K562 (cell line): ENCODE data around the gene NTRK2. TPM values are rescaled to one million over a fixed set of nuclear protein-coding genes. Genes with fewer than 3 reads are reported as not detected.

ENCODE experiments used
- ATAC-seq: fragments of 200-7000 bp; cut with Tn5 transposase; 3 replicates; pipeline ENCODE4 v1.9.1; 2020; ENCODE audit warnings: moderate library complexity
- BruUV-seq: library from RNA; stranded (reverse); fragments of 400-500 nt; replicated peaks from 2 replicates; lab custom pipeline; 2021; lab: Mats Ljungman, UMichigan
- CTCF ChIA-PET: fragments of 300-600 bp; formaldehyde crosslinking; extraction: SDS; loops from one replicate; lab custom pipeline; 2021; ENCODE audit warnings: low intra/inter-chr PET ratio; lab: Yijun Ruan, JAX
- POLR2A ChIA-PET: fragments of 300-600, 350-650 bp; sonication (Branson Sonifier 250); formaldehyde crosslinking; extraction: SDS; loops from one replicate; lab custom pipeline; 2021; ENCODE audit warnings: antibody characterized with exemption, inconsistent platforms; lab: Yijun Ruan, JAX
- DNase-seq, 4 experiments: peaks; one replicate each; pipeline versions ENCODE4 v3.0.0 to v3.0.0-alpha.2; 2011 to 2018; ENCODE audit warnings: low spot score in 3 of 4, mixed read lengths in 3 of 4; ENCODE audit errors: extremely low read depth in 1 of 4
- FAIRE-seq: peaks from 2 replicates; lab custom pipeline; 2011; peaks lifted over from hg19 to GRCh38; lab: Jason Lieb, UNC
- H2AFZ ChIP-seq: 2 replicates; pipeline ENCODE4 v1.6.0; 2011; ENCODE audit warnings: low read depth, low read length, control low read depth, inconsistent platforms
- H3K27ac ChIP-seq: fragments of 200-600 bp; 3 replicates; pipeline ENCODE4 v1.8.0; 2011; ENCODE audit warnings: low read depth, mild to moderate bottlenecking, control low read depth, inconsistent platforms, low read length, moderate library complexity, mixed read lengths; ENCODE audit errors: extremely low read depth
- H3K27me3 ChIP-seq, 2 experiments: fragments of 300-600 bp in 1 of 2; 2 replicates in 1 of 2; 3 replicates in 1 of 2; pipeline versions ENCODE4 v1.6.0 to v1.8.0; 2011; ENCODE audit warnings: inconsistent platforms in 2 of 2, low read length in 2 of 2, mild to moderate bottlenecking in 1 of 2, mixed read lengths in 1 of 2, moderate library complexity in 1 of 2; ENCODE audit not compliant: control insufficient read depth in 2 of 2, insufficient read depth in 2 of 2
- H3K36me3 ChIP-seq: fragments of 300-600 bp; 3 replicates; pipeline ENCODE4 v1.8.0; 2011; ENCODE audit warnings: mild to moderate bottlenecking, low read length, inconsistent platforms; ENCODE audit not compliant: control insufficient read depth, insufficient read depth
- H3K4me1 ChIP-seq, 2 experiments: fragments of 200-600 bp in 1 of 2; replicated peaks in 1 of 2; 2 replicates in 1 of 2; 3 replicates in 1 of 2; pipeline versions ENCODE4 v1.5.1 to v1.8.0; 2011; ENCODE audit warnings: inconsistent platforms in 2 of 2, low read length in 2 of 2, mild to moderate bottlenecking in 1 of 2, mixed read lengths in 1 of 2, moderate library complexity in 1 of 2; ENCODE audit not compliant: control insufficient read depth in 2 of 2, insufficient read depth in 2 of 2
- H3K4me2 ChIP-seq: 2 replicates; pipeline ENCODE4 v1.6.1; 2011; ENCODE audit warnings: low read length, control low read depth, inconsistent platforms, mixed read lengths; ENCODE audit not compliant: insufficient read depth
- H3K4me3 ChIP-seq: fragments of 200-600 bp; sonication (generic), shearing (Covaris generic); 2 replicates; pipeline ENCODE4 v1.5.1; 2016; ENCODE audit warnings: control low read depth, inconsistent platforms
- H3K79me2 ChIP-seq: fragments of 200-600 bp; 3 replicates; pipeline ENCODE4 v1.8.0; 2011; ENCODE audit warnings: low read length, inconsistent platforms; ENCODE audit not compliant: control insufficient read depth, insufficient read depth
- H3K9ac ChIP-seq, 2 experiments: 2 replicates each; pipeline versions ENCODE4 v1.6.0 to v1.6.1; 2011; ENCODE audit warnings: low read depth in 2 of 2, low read length in 2 of 2, control low read depth in 1 of 2, inconsistent platforms in 1 of 2, mild to moderate bottlenecking in 1 of 2, mixed read lengths in 1 of 2; ENCODE audit not compliant: insufficient read depth in 1 of 2
- H3K9me1 ChIP-seq: one replicate; pipeline ENCODE4 v1.6.0; 2011; ENCODE audit warnings: inconsistent platforms, mild to moderate bottlenecking, low read length, moderate library complexity; ENCODE audit not compliant: control insufficient read depth, insufficient read depth
- H3K9me3 ChIP-seq: replicated peaks from 2 replicates; pipeline ENCODE4 v1.5.1; 2011; ENCODE audit warnings: low read depth, low read length, inconsistent platforms; ENCODE audit not compliant: control insufficient read depth, insufficient read depth
- H4K20me1 ChIP-seq: replicated peaks from 2 replicates; pipeline ENCODE4 v1.6.1; 2011; ENCODE audit warnings: low read length, inconsistent platforms, mixed read lengths; ENCODE audit not compliant: control insufficient read depth, insufficient read depth
- KAT7 ChIP-seq: sonication (generic); formaldehyde crosslinking; IDR thresholded peaks from 2 replicates; pipeline ENCODE4 v1.8.0; 2022; ENCODE audit warnings: missing genetic modification reagents, mild to moderate bottlenecking, borderline replicate concordance
- WHSC1 ChIP-seq: IDR thresholded peaks from one replicate; pipeline ENCODE4 v1.6.1; 2012; ENCODE audit warnings: low read length, control low read depth, inconsistent platforms
- ZNF121 ChIP-seq: sonication (generic); formaldehyde crosslinking; conservative IDR thresholded peaks from 2 replicates; pipeline ENCODE4 v1.8.0; 2022; ENCODE audit warnings: missing genetic modification reagents
- ZNF124 ChIP-seq: sonication (generic); formaldehyde crosslinking; IDR thresholded peaks from 2 replicates; pipeline ENCODE4 v1.8.1; 2022; ENCODE audit warnings: missing genetic modification reagents
- WGBS: fragments of 100-300 bp; shearing (Covaris generic); methylation state at CpG from one replicate; pipeline ENCODE4 v1.1.6; 2016; ENCODE audit warnings: low coverage, mixed read lengths; ENCODE audit not compliant: insufficient coverage; ENCODE audit errors: missing lambda C conversion rate; 5-methylcytosine and 5-hydroxymethylcytosine counted together
- in situ Hi-C: fragments of 300-500 bp; cut with MboI; formaldehyde crosslinking; loops from 4 replicates; pipeline ENCODE4 v1.15.0; 2018; ENCODE audit warnings: inconsistent platforms, mixed read lengths
- intact Hi-C: fragments of 100-400 bp; cut with micrococcal nuclease; formaldehyde crosslinking; loops from 2 replicates; pipeline ENCODE4 v1.14.2; 2022
- polyA plus RNA-seq, 8 experiments: library from polyadenylated mRNA; depleted of rRNA in 4 of 8; stranded (reverse) in 5 of 8; unstranded in 3 of 8; fragments of >200 nt; fragmentation: Nextera tagmentation in 2 of 8; fragmentation: Illumina TruSeq in 1 of 8; extraction: Ambion mirVana in 2 of 8; extraction: Trizol in 1 of 8; gene quantifications; 2 replicates each; pipeline versions ENCODE4 v1.2.1 to v1.2.3, GENCODE V29; 2011 to 2014; ENCODE audit warnings: inconsistent platforms in 1 of 8, missing spikeins in 1 of 8
- total RNA-seq, 7 experiments: library from RNA; depleted of rRNA in 6 of 7; stranded (reverse); fragments of >200 nt in 6 of 7; fragmentation: Illumina TruSeq in 2 of 7; extraction: Trizol in 2 of 7; gene quantifications; 2 replicates each; pipeline versions ENCODE4 v1.2.1 to v1.2.3, GENCODE V29; 2011 to 2021; ENCODE audit warnings: low replicate concordance in 1 of 7
- TF ChIP-seq, protein P1 (sequence below): fragments of 450-650 bp; IDR thresholded peaks from 2 replicates; pipeline ENCODE4 v1.6.1; 2017; ENCODE audit warnings: antibody characterized with exemption, mild to moderate bottlenecking
- TF ChIP-seq, protein P2 (sequence below): fragments of 250-450 bp; sonication (Bioruptor Pico); IDR thresholded peaks from 2 replicates; pipeline ENCODE4 v1.4.0; 2020

The NTRK2 gene
- total and polyA plus RNA-seq, 9 of the 15 experiments (the other 6 are each of a cell fraction or from before 2014, with no cell fraction given), result not detected

DNA sequence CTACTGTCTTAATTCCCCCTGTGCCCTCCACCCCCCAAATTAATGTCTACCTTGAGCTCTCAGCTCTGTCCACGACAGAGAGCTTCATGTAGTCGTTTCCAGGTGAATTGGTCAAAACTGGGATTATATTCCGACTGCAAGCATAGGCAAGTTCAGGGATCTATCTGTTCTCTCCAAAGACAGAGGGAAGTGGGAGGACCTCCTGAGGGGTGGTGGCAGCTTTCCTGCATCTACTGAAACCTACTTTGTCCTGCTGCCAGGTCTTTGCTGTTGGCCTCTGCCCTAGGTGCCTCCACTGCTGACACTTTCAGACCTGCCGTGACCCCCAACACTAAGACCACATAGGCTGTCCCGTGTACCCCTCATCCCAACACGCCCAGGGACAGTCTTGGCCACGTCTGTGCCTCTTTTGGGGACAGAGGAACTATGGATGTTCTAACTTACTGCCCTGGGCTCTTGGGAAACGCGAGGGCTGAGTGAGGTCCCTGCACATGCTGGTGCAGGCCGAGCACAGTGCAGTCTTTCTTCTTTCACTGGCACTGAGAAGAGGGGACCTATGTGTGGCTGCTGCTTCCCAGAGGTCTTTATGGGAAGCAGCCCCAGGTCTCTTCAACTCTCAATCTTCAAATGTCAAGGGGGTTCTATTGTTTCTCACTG, 125.6 kb downstream of the NTRK2 start (continued):
- TF ChIP-seq, protein P1, sequence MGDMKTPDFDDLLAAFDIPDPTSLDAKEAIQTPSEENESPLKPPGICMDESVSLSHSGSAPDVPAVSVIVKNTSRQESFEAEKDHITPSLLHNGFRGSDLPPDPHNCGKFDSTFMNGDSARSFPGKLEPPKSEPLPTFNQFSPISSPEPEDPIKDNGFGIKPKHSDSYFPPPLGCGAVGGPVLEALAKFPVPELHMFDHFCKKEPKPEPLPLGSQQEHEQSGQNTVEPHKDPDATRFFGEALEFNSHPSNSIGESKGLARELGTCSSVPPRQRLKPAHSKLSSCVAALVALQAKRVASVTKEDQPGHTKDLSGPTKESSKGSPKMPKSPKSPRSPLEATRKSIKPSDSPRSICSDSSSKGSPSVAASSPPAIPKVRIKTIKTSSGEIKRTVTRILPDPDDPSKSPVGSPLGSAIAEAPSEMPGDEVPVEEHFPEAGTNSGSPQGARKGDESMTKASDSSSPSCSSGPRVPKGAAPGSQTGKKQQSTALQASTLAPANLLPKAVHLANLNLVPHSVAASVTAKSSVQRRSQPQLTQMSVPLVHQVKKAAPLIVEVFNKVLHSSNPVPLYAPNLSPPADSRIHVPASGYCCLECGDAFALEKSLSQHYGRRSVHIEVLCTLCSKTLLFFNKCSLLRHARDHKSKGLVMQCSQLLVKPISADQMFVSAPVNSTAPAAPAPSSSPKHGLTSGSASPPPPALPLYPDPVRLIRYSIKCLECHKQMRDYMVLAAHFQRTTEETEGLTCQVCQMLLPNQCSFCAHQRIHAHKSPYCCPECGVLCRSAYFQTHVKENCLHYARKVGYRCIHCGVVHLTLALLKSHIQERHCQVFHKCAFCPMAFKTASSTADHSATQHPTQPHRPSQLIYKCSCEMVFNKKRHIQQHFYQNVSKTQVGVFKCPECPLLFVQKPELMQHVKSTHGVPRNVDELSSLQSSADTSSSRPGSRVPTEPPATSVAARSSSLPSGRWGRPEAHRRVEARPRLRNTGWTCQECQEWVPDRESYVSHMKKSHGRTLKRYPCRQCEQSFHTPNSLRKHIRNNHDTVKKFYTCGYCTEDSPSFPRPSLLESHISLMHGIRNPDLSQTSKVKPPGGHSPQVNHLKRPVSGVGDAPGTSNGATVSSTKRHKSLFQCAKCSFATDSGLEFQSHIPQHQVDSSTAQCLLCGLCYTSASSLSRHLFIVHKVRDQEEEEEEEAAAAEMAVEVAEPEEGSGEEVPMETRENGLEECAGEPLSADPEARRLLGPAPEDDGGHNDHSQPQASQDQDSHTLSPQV, result no peak
- no peak for TF ChIP-seq ZNF121
- TF ChIP-seq KAT7, result no peak
- TF ChIP-seq ZNF124 (CRISPR knock-in tag), result no peak

DNA sequence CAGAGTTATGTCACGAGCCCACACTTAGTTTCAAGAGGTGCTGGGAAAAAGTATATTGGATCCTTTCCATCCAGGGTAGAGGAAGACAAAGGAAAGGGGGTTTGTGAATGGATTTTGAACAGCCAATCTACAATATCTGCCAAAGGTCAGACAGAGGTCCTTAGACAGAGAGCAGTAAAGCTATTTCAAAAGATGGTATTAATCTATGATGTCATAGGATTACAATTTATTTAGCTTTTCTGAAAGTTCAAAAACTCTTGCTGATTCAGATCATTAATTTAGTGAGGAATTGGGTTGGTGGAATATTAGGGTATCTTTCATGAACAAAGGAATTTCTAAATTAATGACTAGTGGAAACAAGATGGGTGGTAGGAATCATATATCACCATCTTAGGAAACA, 126.9 kb downstream of the NTRK2 start:
- Histone ChIP-seq H4K20me1 (no peaks in the 10 kb centered on the region), H3K9me1 (no peaks in the 10 kb centered on the region), H3K4me1 (no peaks in the 10 kb centered on the region), H2AFZ (no peak overlapping the region), H3K36me3 (no peaks in the 10 kb centered on the region), H3K9me3 (no peaks in the 10 kb centered on the region), H3K4me2 (no peak overlapping the region), H3K79me2 (no peaks in the 10 kb centered on the region), H3K27ac (no peak overlapping the region), H3K9ac (no peak overlapping the region), H3K27me3 (no peaks in the 10 kb centered on the region), H3K4me3 (no peak overlapping the region)
- no TSS peak for BruUV-seq
- WGBS, result 0% methylated on average over 1 of the region's 1 CpG
- intact Hi-C loops (no loop called here), in situ Hi-C loops (no loop called here)
- ATAC-seq, result no peak
- ChIA-PET POLR2A (no interaction called here), CTCF (no interaction called here)
- TF ChIP-seq, protein P2, sequence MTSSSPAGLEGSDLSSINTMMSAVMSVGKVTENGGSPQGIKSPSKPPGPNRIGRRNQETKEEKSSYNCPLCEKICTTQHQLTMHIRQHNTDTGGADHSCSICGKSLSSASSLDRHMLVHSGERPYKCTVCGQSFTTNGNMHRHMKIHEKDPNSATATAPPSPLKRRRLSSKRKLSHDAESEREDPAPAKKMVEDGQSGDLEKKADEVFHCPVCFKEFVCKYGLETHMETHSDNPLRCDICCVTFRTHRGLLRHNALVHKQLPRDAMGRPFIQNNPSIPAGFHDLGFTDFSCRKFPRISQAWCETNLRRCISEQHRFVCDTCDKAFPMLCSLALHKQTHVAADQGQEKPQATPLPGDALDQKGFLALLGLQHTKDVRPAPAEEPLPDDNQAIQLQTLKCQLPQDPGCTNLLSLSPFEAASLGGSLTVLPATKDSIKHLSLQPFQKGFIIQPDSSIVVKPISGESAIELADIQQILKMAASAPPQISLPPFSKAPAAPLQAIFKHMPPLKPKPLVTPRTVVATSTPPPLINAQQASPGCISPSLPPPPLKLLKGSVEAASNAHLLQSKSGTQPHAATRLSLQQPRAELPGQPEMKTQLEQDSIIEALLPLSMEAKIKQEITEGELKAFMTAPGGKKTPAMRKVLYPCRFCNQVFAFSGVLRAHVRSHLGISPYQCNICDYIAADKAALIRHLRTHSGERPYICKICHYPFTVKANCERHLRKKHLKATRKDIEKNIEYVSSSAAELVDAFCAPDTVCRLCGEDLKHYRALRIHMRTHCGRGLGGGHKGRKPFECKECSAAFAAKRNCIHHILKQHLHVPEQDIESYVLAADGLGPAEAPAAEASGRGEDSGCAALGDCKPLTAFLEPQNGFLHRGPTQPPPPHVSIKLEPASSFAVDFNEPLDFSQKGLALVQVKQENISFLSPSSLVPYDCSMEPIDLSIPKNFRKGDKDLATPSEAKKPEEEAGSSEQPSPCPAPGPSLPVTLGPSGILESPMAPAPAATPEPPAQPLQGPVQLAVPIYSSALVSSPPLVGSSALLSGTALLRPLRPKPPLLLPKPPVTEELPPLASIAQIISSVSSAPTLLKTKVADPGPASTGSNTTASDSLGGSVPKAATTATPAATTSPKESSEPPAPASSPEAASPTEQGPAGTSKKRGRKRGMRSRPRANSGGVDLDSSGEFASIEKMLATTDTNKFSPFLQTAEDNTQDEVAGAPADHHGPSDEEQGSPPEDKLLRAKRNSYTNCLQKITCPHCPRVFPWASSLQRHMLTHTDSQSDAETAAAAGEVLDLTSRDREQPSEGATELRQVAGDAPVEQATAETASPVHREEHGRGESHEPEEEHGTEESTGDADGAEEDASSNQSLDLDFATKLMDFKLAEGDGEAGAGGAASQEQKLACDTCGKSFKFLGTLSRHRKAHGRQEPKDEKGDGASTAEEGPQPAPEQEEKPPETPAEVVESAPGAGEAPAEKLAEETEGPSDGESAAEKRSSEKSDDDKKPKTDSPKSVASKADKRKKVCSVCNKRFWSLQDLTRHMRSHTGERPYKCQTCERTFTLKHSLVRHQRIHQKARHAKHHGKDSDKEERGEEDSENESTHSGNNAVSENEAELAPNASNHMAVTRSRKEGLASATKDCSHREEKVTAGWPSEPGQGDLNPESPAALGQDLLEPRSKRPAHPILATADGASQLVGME (CRISPR knock-in tag), result no peak
- no peak for TF ChIP-seq WHSC1
- no peak for DNase-seq
- FAIRE-seq, result no peak
